ENCODE results near the gene CAMK2N1.

Gene CAMK2N1

GRCh38 chr1:20442920-20443625, 42.9 kb downstream of the CAMK2N1 start:
- ATAC-seq, result no peak

DNA sequence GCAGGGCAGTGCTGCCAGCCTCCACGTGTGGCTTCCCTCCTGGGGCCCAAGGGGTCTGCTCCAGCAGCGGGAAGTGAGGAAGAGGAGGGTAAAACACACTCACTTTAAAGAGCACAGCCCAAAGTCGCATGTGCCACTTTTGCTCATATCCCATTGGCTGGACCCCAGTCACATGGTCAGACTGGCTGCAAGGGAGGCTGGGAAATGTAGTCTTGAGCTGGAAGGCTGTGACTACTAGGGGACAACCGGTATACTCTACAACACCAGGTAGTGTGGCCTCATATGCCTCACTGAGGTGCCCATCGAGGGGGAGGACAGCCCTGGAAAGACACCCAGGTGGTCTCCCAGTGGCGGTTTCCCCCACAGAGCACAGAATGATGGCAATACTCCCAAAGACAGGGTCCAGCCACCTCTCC, 45.2 kb downstream of the CAMK2N1 start:
- peak; percentile 73 to 83 for ATAC-seq

GRCh38 chr1:20439282-20439681, 46.7 kb downstream of the CAMK2N1 start:
- ATAC-seq, result no peak

- no peak for ATAC-seq
Observed at GRCh38 chr1:20437640-20438039, 48.4 kb downstream of the CAMK2N1 start.

GRCh38 chr1:20432891-20433290, 53.1 kb downstream of the CAMK2N1 start:
- no peak for ATAC-seq

Measured in activated CD4-positive, CD25-positive, alpha-beta regulatory T cell treated with anti-CD3 and anti-CD28 coated beads, Interleukin-2, amount 50 U/mL, for 24 hours (primary cell).